Measurements from ENCODE around the gene CCNK. TPM values are rescaled to one million over a fixed set of nuclear protein-coding genes. Genes with fewer than 3 reads are reported as not detected.
A peak's percentile ranks its signal among the peaks of the same experiment; 100 is the strongest.

The CCNK gene
- total RNA-seq, 3 donors from 2014 or later, result 23.0 to 29.0 (median 23.9) TPM

GRCh38 chr14:99515301-99516155 is 34.3 kb downstream of the CCNK start:
- peaks cover 0 to 3% of the 10 kb centered on the region in 2 donors for H3K4me1 ChIP-seq
- no peaks in the 10 kb centered on the region for H3K9me3 ChIP-seq
- H3K27ac ChIP-seq, result no peak overlapping the region
- no peaks in the 10 kb centered on the region for H3K36me3 ChIP-seq
- H3K4me3 ChIP-seq, result no peak overlapping the region
- intact Hi-C loops (cut with DNase I; ENCODE audit: low total_unique reads), result no loop called here
- no peaks in the 10 kb centered on the region for H3K27me3 ChIP-seq
- TF ChIP-seq POLR2AphosphoS5 (IDR thresholded peaks at IDR 0.05), result no peak
- TF ChIP-seq POLR2A (IDR thresholded peaks at IDR 0.05), result no peak
- no peak for TF ChIP-seq CTCF (IDR thresholded peaks at IDR 0.05)
- DNase-seq (ENCODE audit: low spot score in 2 of 2), result peak in 1 of 2 donors; percentile 43

DNA sequence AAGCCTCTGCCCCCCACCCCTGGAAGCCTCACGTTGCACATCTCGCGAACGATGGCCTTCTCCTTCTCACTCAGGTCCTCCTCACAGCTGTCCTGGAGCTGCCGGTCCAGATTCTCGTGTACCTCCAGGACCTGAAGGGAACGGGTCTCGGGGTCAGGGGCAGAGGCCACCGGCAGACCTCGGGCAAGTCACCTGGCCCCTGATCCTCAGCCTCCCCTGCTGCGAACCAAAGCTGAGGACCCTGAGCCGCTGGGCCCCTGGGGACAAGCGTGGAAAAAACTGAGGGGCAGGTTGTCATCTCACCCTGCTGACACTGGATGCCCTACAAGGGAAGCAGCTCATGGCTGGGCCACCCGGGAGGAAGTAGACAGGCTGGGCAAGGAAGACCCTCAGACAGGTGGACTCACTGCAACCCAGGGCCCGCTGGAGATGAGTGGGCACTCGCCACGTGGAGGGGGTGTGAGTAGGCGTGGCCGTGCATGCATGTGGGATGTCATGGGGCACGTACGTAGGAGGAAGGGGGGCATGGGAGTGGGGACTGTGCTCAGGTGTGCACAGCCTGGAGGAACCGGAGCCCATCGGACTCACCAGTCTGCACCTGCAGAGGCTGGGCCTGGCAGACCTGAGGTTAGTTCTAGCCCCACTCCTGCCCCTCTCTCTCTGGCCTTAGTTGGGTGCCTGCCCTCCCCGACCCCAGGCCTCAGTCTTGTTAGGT is 35.1 kb downstream of the CCNK start:
- H3K27me3 ChIP-seq, result no peaks in the 10 kb centered on the region
- peaks cover 0 to 3% of the 10 kb centered on the region in 2 donors for H3K4me1 ChIP-seq
- no peak overlapping the region for H3K4me3 ChIP-seq
- H3K36me3 ChIP-seq, result no peaks in the 10 kb centered on the region
- intact Hi-C loops (cut with DNase I; ENCODE audit: low total_unique reads), result no loop called here
- no peaks in the 10 kb centered on the region for H3K9me3 ChIP-seq
- TF ChIP-seq POLR2AphosphoS5 (IDR thresholded peaks at IDR 0.05), result no peak
- TF ChIP-seq CTCF (IDR thresholded peaks at IDR 0.05), result no peak
- no peak for TF ChIP-seq POLR2A (IDR thresholded peaks at IDR 0.05)
- DNase-seq (ENCODE audit: low spot score in 2 of 2), result peak in 1 of 2 donors; percentile 46
- H3K27ac ChIP-seq, result no peak overlapping the region

DNA sequence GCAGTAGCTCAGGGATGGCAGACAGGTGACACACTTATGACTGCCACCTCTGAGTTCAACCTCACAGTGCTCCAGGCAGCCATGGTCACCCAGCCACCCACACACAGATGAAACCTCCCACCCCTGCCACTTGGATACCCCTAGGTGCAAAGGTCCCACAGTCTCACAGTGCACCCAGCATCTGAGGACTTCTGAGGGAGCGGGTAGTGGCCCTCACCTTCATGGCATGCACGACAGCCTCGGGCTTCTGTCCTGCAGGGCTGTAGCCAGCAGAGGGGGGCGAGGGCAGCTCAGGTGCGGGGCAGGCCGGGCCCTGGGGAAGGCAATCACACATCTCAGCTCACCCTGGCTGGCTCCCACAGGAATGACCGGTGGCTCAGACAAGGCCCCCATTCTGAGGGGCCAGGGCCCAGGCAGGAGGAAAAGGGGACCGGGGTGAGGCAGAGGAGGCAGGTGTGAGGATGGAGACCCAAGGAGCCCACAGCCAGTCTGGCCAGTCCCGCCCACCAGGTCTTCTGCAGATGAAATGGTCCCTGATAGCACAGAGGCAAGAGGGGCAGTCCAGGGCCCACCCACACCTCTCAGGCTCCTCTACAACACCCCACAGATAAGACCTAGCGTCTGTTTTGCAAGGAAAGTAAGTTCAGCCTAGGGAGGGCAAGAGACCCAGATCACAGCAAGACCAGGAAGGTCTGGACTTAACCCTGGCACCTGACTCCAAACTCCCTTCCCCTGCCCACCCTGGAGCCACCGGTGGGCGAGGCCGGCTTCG is 35.8 kb downstream of the CCNK start:
- no peak overlapping the region for H3K27ac ChIP-seq
- DNase-seq (ENCODE audit: low spot score in 2 of 2), result peak in 1 of 2 donors; percentile 48
- H3K27me3 ChIP-seq, result no peaks in the 10 kb centered on the region
- TF ChIP-seq POLR2AphosphoS5 (IDR thresholded peaks at IDR 0.05) (no peak), POLR2A (IDR thresholded peaks at IDR 0.05) (no peak), CTCF (IDR thresholded peaks at IDR 0.05) (no peak)
- no peaks in the 10 kb centered on the region for H3K36me3 ChIP-seq
- H3K9me3 ChIP-seq, result no peaks in the 10 kb centered on the region
- intact Hi-C loops (cut with DNase I; ENCODE audit: low total_unique reads), result no loop called here
- no peaks in the 10 kb centered on the region for H3K4me1 ChIP-seq
- no peak overlapping the region for H3K4me3 ChIP-seq

DNA sequence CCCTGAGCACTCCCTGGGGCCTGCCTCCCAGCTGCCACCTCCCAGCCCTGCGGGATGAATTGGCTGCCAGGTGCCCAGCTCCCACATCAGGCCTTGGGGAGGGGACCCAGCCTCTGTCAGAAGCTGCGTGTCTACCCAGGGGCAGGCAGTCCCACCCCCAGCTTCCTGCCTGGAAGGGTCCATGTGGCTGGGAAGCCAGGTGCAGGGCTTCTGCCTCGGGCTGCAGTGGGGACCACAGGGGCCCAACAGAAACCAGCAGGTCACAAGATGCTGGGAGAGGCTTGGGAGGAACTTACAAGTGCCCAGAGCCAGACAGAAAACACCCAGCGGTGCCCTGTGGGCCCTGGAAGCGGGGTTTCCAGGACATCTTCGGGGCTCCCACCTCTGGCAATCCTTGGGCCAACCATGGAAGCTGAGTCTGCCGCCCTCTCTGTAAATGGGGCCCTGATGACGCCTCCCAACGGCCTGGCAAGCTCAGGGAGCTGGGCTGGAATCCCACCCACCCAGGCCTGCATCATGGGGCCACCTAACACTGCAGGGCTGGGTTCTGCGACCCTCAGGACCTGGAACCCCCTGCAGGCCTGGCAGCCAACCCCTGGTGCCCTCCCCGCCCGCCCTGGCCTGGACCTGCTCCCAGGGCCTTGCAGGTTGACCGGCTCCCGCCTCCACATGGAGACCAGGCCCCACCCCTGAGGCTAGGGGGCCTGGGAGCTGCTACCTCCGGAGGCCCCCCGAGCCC is 36.6 kb downstream of the CCNK start:
- Histone ChIP-seq H3K4me1 (no peaks in the 10 kb centered on the region), H3K9me3 (no peaks in the 10 kb centered on the region), H3K36me3 (no peaks in the 10 kb centered on the region), H3K4me3 (no peak overlapping the region), H3K27ac (no peak overlapping the region), H3K27me3 (no peaks in the 10 kb centered on the region)
- intact Hi-C loops (cut with DNase I; ENCODE audit: low total_unique reads), result loop anchor here (2.0 kb wide), 1 partner anchor 109 kb away; no protein-coding TSS in a partner anchor
- no peak for DNase-seq (ENCODE audit: low spot score in 2 of 2)
- TF ChIP-seq POLR2A (IDR thresholded peaks at IDR 0.05) (no peak), CTCF (IDR thresholded peaks at IDR 0.05) (no peak), POLR2AphosphoS5 (IDR thresholded peaks at IDR 0.05) (no peak)
